Stomach (tissue), 9 donors: ENCODE results near the gene TALDO1. TPM values are rescaled to one million over a fixed set of nuclear protein-coding genes. Genes with fewer than 3 reads are reported as not detected.

Source experiments
- DNase-seq, 2 donors: peaks; one replicate each; pipeline versions ENCODE4 v3.0.0 to v3.0.0-alpha.2; 2013 to 2019
- H3K27ac ChIP-seq, 5 donors: fragments of 200-600 bp in 4 of 5; sonication (generic) in 4 of 5; one replicate each; pipeline ENCODE4 v1.5.1; 2013 to 2019; ENCODE audit warnings: mild to moderate bottlenecking in 1 of 5, moderate library complexity in 1 of 5
- H3K27me3 ChIP-seq, 3 donors: fragments of 200-600 bp; sonication (generic); one replicate each; pipeline ENCODE4 v1.5.1; 2017 to 2019; ENCODE audit warnings: mixed run types in 1 of 3
- H3K36me3 ChIP-seq, 4 donors: fragments of 200-600 bp; sonication (generic); 1 replicate in 3 of 4; 2 replicates in 1 of 4; pipeline ENCODE4 v1.5.1; 2016 to 2019
- H3K4me1 ChIP-seq, 4 donors: fragments of 200-600 bp; sonication (generic); one replicate each; pipeline ENCODE4 v1.5.1; 2016 to 2019
- H3K4me3 ChIP-seq, 4 donors: fragments of 200-600 bp; sonication (generic) in 3 of 4; one replicate each; pipeline ENCODE4 v1.5.1; 2016 to 2019; ENCODE audit warnings: mild to moderate bottlenecking in 1 of 4
- H3K9me3 ChIP-seq, 4 donors: fragments of 200-600 bp; sonication (generic); one replicate each; pipeline ENCODE4 v1.5.1; 2016 to 2019
- EP300 ChIP-seq: sonication (generic); formaldehyde crosslinking; IDR thresholded peaks from one replicate; pipeline ENCODE4 v1.6.1; 2017; ENCODE audit warnings: antibody characterized with exemption
- POLR2A ChIP-seq, 4 donors: fragments of 450-650 bp; IDR thresholded peaks; one replicate each; pipeline ENCODE4 v1.6.1; 2016; ENCODE audit warnings: antibody characterized with exemption in 4 of 4, control low read depth in 2 of 4, mild to moderate bottlenecking in 1 of 4, moderate library complexity in 1 of 4
- POLR2AphosphoS5 ChIP-seq, 3 donors: sonication (generic); formaldehyde crosslinking; IDR thresholded peaks; one replicate each; pipeline ENCODE4 v1.6.1; 2016; ENCODE audit warnings: antibody characterized with exemption in 3 of 3
- WGBS, 5 donors: extraction: QIAGEN DNeasy Blood & Tissue Kit in 3 of 5; methylation state at CpG; one replicate each; pipeline versions ENCODE4 v1.1.5 to v1.1.7; 2013 to 2018; 5-methylcytosine and 5-hydroxymethylcytosine counted together
- intact Hi-C: fragments of 100-400 bp; cut with DNase I; formaldehyde crosslinking; loops from one replicate; pipeline ENCODE4 v1.15.1; 2023; ENCODE audit warnings: low total_unique reads
- polyA plus RNA-seq, 3 donors: library from polyadenylated mRNA; stranded (reverse); fragments of 200-250 nt; gene quantifications; one replicate each; pipeline ENCODE4 v1.2.3, GENCODE V29; 2013
- total RNA-seq, 5 donors: library from RNA; depleted of rRNA; stranded (reverse); fragments of >200 nt; gene quantifications; one replicate each; pipeline versions ENCODE4 v1.1.0 to v1.2.3, GENCODE V29; 2014 to 2016
- TF ChIP-seq, protein P1 (sequence below), 7 experiments: fragments of 450-650 bp in 4 of 7; fragments of 200-600 bp in 3 of 7; sonication (generic) in 3 of 7; IDR thresholded peaks; one replicate each; pipeline ENCODE4 v1.5.1; 2016 to 2019; ENCODE audit warnings: antibody characterized with exemption in 7 of 7, control low read depth in 2 of 7, mild to moderate bottlenecking in 1 of 7
- donor health status: healthy with polysubstance abuse.
- donor health status: Bipolar disorder and iron deficiency.
- donor health status: healthy.

TALDO1 gene
- total and polyA plus RNA-seq, 8 donors, result 85.9 to 258 (median 180) TPM

DNA sequence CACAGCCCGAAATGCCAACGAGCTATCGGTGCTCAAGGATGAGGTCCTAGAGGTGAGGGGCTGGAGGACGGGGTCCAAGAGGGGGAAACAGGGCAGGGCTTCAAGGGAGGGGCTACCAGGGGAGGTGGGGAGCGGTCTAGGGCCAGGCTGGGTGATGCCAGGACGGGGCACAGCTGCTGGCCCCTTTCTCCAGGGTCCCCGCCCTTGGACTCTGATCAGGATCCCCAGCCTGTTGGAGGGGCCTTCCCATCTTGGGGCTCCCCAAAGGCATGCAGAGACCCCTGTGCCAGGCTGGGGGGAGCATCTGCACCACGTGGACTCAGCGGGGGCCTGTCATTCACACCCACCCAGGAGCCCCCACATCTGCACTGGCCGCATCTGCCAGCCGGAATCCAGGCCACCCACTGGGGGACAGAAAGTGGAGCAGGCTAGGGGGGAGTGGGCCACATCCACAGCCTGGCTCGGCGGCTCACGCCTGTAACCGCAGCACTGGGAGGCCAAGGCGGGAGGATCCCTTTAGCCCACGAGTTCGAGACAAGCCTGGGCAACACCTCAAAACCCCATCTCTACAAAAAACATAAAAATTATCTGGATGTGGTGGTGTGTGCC is 22.4 kb upstream of the TALDO1 start:
- H3K4me3 ChIP-seq, result peak overlapping the region in 1 of 4 donors; percentile 41
- TF ChIP-seq POLR2A (IDR thresholded peaks at IDR 0.05) (no peak), EP300 (no peak), POLR2AphosphoS5 (IDR thresholded peaks at IDR 0.05) (no peak)
- TF ChIP-seq, protein P1, sequence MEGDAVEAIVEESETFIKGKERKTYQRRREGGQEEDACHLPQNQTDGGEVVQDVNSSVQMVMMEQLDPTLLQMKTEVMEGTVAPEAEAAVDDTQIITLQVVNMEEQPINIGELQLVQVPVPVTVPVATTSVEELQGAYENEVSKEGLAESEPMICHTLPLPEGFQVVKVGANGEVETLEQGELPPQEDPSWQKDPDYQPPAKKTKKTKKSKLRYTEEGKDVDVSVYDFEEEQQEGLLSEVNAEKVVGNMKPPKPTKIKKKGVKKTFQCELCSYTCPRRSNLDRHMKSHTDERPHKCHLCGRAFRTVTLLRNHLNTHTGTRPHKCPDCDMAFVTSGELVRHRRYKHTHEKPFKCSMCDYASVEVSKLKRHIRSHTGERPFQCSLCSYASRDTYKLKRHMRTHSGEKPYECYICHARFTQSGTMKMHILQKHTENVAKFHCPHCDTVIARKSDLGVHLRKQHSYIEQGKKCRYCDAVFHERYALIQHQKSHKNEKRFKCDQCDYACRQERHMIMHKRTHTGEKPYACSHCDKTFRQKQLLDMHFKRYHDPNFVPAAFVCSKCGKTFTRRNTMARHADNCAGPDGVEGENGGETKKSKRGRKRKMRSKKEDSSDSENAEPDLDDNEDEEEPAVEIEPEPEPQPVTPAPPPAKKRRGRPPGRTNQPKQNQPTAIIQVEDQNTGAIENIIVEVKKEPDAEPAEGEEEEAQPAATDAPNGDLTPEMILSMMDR (IDR thresholded peaks at IDR 0.05), result no peak
- 75 to 86% (median 82%) methylated on average over 11 to 18 of the region's 18 CpGs for WGBS, 5 donors
- peaks cover 3 to 34% (median 25%) of the 10 kb centered on the region in 4 donors for H3K36me3 ChIP-seq
- H3K27me3 ChIP-seq, result peaks cover 0 to 93% (median 48%) of the 10 kb centered on the region in 3 donors
- H3K27ac ChIP-seq, result no peak overlapping the region
- peaks cover 50 to 90% (median 66%) of the 10 kb centered on the region in 4 donors for H3K4me1 ChIP-seq
- no peaks in the 10 kb centered on the region for H3K9me3 ChIP-seq
- intact Hi-C loops, result loop anchor here (10.0 kb wide), 1 partner anchor 60 kb away; no protein-coding TSS in a partner anchor
- peak in 1 of 2 donors; percentile 13 for DNase-seq

DNA sequence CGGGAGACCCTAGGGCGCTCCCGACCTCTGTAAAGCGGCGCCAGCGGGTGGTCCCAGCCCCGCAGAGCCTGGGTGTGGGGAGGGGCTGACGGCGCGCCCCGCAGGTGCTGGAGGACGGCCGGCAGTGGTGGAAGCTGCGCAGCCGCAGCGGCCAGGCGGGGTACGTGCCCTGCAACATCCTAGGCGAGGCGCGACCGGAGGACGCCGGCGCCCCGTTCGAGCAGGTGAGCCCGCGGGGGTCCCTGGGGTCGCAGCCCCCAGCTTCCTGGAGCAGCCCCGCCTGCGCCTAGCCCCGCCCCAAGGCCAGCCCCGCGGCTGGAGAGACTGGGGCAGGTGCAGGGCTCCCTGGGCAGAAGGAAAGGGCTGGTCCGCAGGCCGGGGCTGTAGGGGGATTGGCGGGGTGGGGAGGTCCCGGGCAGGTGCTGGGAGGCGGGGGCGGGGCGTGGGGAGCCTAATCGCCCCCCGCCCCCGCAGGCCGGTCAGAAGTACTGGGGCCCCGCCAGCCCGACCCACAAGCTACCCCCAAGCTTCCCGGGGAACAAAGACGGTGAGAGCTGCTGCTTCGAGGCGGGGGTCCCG is 21.6 kb upstream of the TALDO1 start:
- intact Hi-C loops, result loop anchor here (10.0 kb wide), 1 partner anchor 61 kb away; no protein-coding TSS in a partner anchor
- peaks cover 3 to 34% (median 25%) of the 10 kb centered on the region in 4 donors for H3K36me3 ChIP-seq
- WGBS, 5 donors, result 7 to 13% (median 13%) methylated on average over 18 to 53 of the region's 53 CpGs
- H3K4me3 ChIP-seq, result peak overlapping the region; percentile 25 to 41 (median 32)
- TF ChIP-seq, protein P1 (IDR thresholded peaks at IDR 0.05), result no peak
- no peak for TF ChIP-seq POLR2A (IDR thresholded peaks at IDR 0.05)
- no peak for TF ChIP-seq POLR2AphosphoS5 (IDR thresholded peaks at IDR 0.05)
- no peak for TF ChIP-seq EP300
- H3K9me3 ChIP-seq, result no peaks in the 10 kb centered on the region
- H3K4me1 ChIP-seq, result peaks cover 42 to 82% (median 59%) of the 10 kb centered on the region in 4 donors
- H3K27ac ChIP-seq, result peak overlapping the region; percentile 49 to 80 (median 70)
- peak in 1 of 2 donors; percentile 55 for DNase-seq
- peaks cover 0 to 89% (median 40%) of the 10 kb centered on the region in 3 donors for H3K27me3 ChIP-seq

DNA sequence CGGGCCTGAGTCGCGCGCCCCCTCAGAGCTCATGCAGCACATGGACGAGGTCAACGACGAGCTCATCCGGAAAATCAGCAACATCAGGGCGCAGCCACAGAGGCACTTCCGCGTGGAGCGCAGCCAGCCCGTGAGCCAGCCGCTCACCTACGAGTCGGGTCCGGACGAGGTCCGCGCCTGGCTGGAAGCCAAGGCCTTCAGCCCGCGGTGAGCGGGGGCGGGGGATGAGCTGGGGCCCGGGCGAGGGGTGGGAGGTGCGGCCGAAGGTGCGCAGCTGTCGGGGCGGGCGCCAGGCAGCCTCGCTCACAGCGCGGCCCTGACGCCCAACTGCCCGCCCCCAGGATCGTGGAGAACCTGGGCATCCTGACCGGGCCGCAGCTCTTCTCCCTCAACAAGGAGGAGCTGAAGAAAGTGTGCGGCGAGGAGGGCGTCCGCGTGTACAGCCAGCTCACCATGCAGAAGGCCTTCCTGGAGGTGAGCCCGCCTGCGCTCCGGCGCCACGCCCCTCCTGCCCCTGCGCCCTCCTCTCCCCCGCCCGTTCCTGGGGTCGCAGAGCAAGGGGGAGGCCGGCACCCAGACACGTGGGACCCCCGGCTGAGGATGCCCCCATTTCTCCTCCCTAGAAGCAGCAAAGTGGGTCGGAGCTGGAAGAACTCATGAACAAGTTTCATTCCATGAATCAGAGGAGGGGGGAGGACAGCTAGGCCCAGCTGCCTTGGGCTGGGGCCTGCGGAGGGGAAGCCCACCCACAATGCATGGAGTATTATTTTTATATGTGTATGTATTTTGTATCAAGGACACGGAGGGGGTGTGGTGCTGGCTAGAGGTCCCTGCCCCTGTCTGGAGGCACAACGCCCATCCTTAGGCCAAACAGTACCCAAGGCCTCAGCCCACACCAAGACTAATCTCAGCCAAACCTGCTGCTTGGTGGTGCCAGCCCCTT is 20.7 kb upstream of the TALDO1 start:
- Histone ChIP-seq H3K4me3 (peak overlapping the region; percentile 25 to 41 (median 32)), H3K36me3 (peaks cover 3 to 28% (median 21%) of the 10 kb centered on the region in 4 donors), H3K4me1 (peaks cover 33 to 73% (median 51%) of the 10 kb centered on the region in 4 donors), H3K9me3 (no peaks in the 10 kb centered on the region), H3K27me3 (peaks cover 0 to 84% (median 32%) of the 10 kb centered on the region in 3 donors), H3K27ac (peak overlapping the region; percentile 49 to 80 (median 70))
- 11 to 24% (median 15%) methylated on average over 25 to 61 of the region's 61 CpGs for WGBS, 5 donors
- peak in 1 of 3 donors; percentile 66 for TF ChIP-seq POLR2AphosphoS5 (IDR thresholded peaks at IDR 0.05)
- no peak for TF ChIP-seq EP300
- peak; percentile 83 to 95 for DNase-seq
- intact Hi-C loops, result loop anchor here (10.0 kb wide), 1 partner anchor 62 kb away; no protein-coding TSS in a partner anchor

DNA sequence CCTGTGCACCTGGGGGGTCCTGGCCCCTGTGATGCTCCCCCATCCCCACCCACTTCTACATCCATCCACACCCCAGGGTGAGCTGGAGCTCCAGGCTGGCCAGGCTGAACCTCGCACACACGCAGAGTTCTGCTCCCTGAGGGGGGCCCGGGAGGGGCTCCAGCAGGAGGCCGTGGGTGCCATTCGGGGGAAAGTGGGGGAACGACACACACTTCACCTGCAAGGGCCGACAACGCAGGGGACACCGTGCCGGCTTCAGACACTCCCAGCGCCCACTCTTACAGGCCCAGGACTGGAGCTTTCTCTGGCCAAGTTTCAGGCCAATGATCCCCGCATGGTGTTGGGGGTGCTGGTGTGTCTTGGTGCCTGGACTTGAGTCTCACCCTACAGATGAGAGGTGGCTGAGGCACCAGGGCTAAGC is 20.0 kb upstream of the TALDO1 start:
- peak overlapping the region; percentile 12 to 80 (median 70) for H3K27ac ChIP-seq
- peak in 1 of 2 donors; percentile 15 for DNase-seq
- H3K9me3 ChIP-seq, result no peaks in the 10 kb centered on the region
- WGBS, 5 donors, result 85 to 94% (median 88%) methylated on average over 10 to 12 of the region's 12 CpGs
- H3K27me3 ChIP-seq, result peaks cover 0 to 84% (median 24%) of the 10 kb centered on the region in 3 donors
- H3K4me3 ChIP-seq, result no peak overlapping the region
- no peak for TF ChIP-seq POLR2AphosphoS5 (IDR thresholded peaks at IDR 0.05)
- TF ChIP-seq, protein P1 (IDR thresholded peaks at IDR 0.05), result no peak
- no peak for TF ChIP-seq EP300
- no peak for TF ChIP-seq POLR2A (IDR thresholded peaks at IDR 0.05)
- H3K36me3 ChIP-seq, result peaks cover 3 to 21% (median 15%) of the 10 kb centered on the region in 4 donors
- intact Hi-C loops, result loop anchor here (10.0 kb wide), 1 partner anchor 62 kb away; no protein-coding TSS in a partner anchor
- H3K4me1 ChIP-seq, result peaks cover 33 to 66% (median 45%) of the 10 kb centered on the region in 4 donors
